PC-3 (cell line): ENCODE data around the gene SHTN1. TPM values are rescaled to one million over a fixed set of nuclear protein-coding genes. Genes with fewer than 3 reads are reported as not detected.

Source experiments
- ATAC-seq: fragments of 200-7000 bp; cut with Tn5 transposase; 2 replicates; pipeline ENCODE4 v1.9.1; 2020; ENCODE audit warnings: mild to moderate bottlenecking, moderate library complexity
- BruUV-seq: library from RNA; stranded (reverse); fragments of 400-500 nt; replicated peaks from 2 replicates; lab custom pipeline; 2021; lab: Mats Ljungman, UMichigan
- CTCF ChIA-PET: fragments of 300-600 bp; sonication (Branson Sonifier 250); formaldehyde crosslinking; loops from one replicate; lab custom pipeline; 2022; ENCODE audit warnings: antibody characterized with exemption; lab: Charles Lee
- POLR2A ChIA-PET: fragments of 300-600 bp; sonication (Branson Sonifier 250); formaldehyde crosslinking; loops from one replicate; lab custom pipeline; 2022; ENCODE audit warnings: antibody characterized with exemption; ENCODE audit not compliant: unreplicated experiment; lab: Charles Lee
- DNase-seq: peaks from one replicate; pipeline ENCODE4 v3.0.0-alpha.2; 2015
- H2AFZ ChIP-seq: fragments of 300-600 bp; sonication (generic); 2 replicates; pipeline ENCODE4 v1.6.0; 2016; ENCODE audit warnings: antibody characterized with exemption, low read length
- H3F3A ChIP-seq: fragments of 300-600 bp; sonication (generic); one replicate; pipeline ENCODE4 v1.6.0; 2017; ENCODE audit warnings: antibody characterized with exemption, low read length, control low read depth, mild to moderate bottlenecking; ENCODE audit not compliant: unreplicated experiment
- H3K27ac ChIP-seq: fragments of 300-600 bp; sonication (generic); 2 replicates; pipeline ENCODE4 v1.5.1; 2016; ENCODE audit warnings: mild to moderate bottlenecking, low read length
- H3K27me3 ChIP-seq: fragments of 300-600 bp; sonication (generic); 2 replicates; pipeline ENCODE4 v1.6.1; 2016; ENCODE audit warnings: low read length, mixed read lengths
- H3K36me3 ChIP-seq: fragments of 300-600 bp; sonication (generic); 2 replicates; pipeline ENCODE4 v1.6.1; 2016; ENCODE audit warnings: low read depth, mixed run types, low read length, mixed read lengths
- H3K4me1 ChIP-seq: fragments of 300-600 bp; sonication (generic); 2 replicates; pipeline ENCODE4 v1.5.1; 2016; ENCODE audit warnings: low read length; ENCODE audit not compliant: insufficient read depth
- H3K4me2 ChIP-seq: fragments of 300-600 bp; sonication (generic); 2 replicates; pipeline ENCODE4 v1.6.0; 2016; ENCODE audit warnings: low read length
- H3K4me3 ChIP-seq: fragments of 300-600 bp; sonication (generic); 2 replicates; pipeline ENCODE4 v1.5.1; 2016; ENCODE audit warnings: mild to moderate bottlenecking, low read length, mixed read lengths
- H3K79me2 ChIP-seq: fragments of 300-600 bp; sonication (generic); 2 replicates; pipeline ENCODE4 v1.6.1; 2017; ENCODE audit warnings: low read length, mixed read lengths
- H3K9ac ChIP-seq: fragments of 300-600 bp; sonication (generic); 2 replicates; pipeline ENCODE4 v1.6.0; 2016; ENCODE audit warnings: mild to moderate bottlenecking, low read length
- H3K9me2 ChIP-seq: fragments of 300-600 bp; sonication (generic); replicated peaks from 2 replicates; pipeline ENCODE4 v1.6.1; 2016; ENCODE audit warnings: mixed run types, low read length, mixed read lengths
- H3K9me3 ChIP-seq: fragments of 300-600 bp; sonication (generic); 2 replicates; pipeline ENCODE4 v1.6.1; 2016; ENCODE audit warnings: low read length, mixed read lengths
- H4K20me1 ChIP-seq: fragments of 300-600 bp; sonication (generic); 2 replicates; pipeline ENCODE4 v1.6.1; 2016; ENCODE audit warnings: low read length, mixed read lengths
- CTCF ChIP-seq: fragments of 300-600 bp; sonication (generic); conservative IDR thresholded peaks from 2 replicates; pipeline ENCODE4 v1.5.1; 2017; ENCODE audit warnings: antibody characterized with exemption, low read depth, mild to moderate bottlenecking, low read length
- EZH2 ChIP-seq: fragments of 300-600 bp; sonication (generic); IDR thresholded peaks from one replicate; pipeline ENCODE4 v1.6.1; 2017; ENCODE audit warnings: antibody characterized with exemption, mild to moderate bottlenecking, low read length; ENCODE audit not compliant: unreplicated experiment
- EZH2phosphoT487 ChIP-seq: fragments of 300-600 bp; sonication (generic); IDR thresholded peaks from 2 replicates; pipeline ENCODE4 v1.6.1; 2018; ENCODE audit warnings: mild to moderate bottlenecking, antibody characterized with exemption, low read length, borderline replicate concordance
- intact Hi-C: fragments of 100-400 bp; cut with micrococcal nuclease; formaldehyde crosslinking; loops from 2 replicates; pipeline ENCODE4 v1.9.0; 2023
- total RNA-seq: library from RNA; depleted of rRNA; stranded (reverse); fragments of >200 nt; gene quantifications from 2 replicates; pipeline ENCODE4 v1.2.3, GENCODE V29; 2014

Gene SHTN1
- total RNA-seq, 1 experiment from 2014 or later, result 13.0 TPM

- ChIA-PET CTCF (no interaction called here), POLR2A (no interaction called here)
- Histone ChIP-seq H3K79me2 (no peaks in the 10 kb centered on the region), H2AFZ (no peak overlapping the region), H3K4me1 (no peaks in the 10 kb centered on the region), H3F3A (no peaks in the 10 kb centered on the region), H4K20me1 (no peaks in the 10 kb centered on the region), H3K9me3 (no peaks in the 10 kb centered on the region), H3K9ac (no peak overlapping the region), H3K4me2 (no peak overlapping the region), H3K27me3 (no peaks in the 10 kb centered on the region), H3K36me3 (peaks cover 9% of the 10 kb centered on the region; the same call in 1 of the 2 replicates), H3K9me2 (no peaks in the 10 kb centered on the region), H3K4me3 (no peak overlapping the region), H3K27ac (no peak overlapping the region)
- ATAC-seq (no peak), DNase-seq (no peak)
- intact Hi-C loops, result no loop called here
- TF ChIP-seq CTCF (no peak), EZH2 (no peak), EZH2phosphoT487 (no peak)
- no TSS peak for BruUV-seq
Measured at GRCh38 chr10:116905845-116906210, 99.2 kb downstream of the SHTN1 start.

- Histone ChIP-seq H3K9me3 (no peaks in the 10 kb centered on the region), H3K4me1 (no peaks in the 10 kb centered on the region), H3K27me3 (no peaks in the 10 kb centered on the region), H2AFZ (no peak overlapping the region), H4K20me1 (no peaks in the 10 kb centered on the region), H3F3A (no peaks in the 10 kb centered on the region), H3K4me2 (no peak overlapping the region), H3K9ac (no peak overlapping the region), H3K79me2 (no peaks in the 10 kb centered on the region), H3K36me3 (peaks cover 12% of the 10 kb centered on the region; the same call in 1 of the 2 replicates), H3K9me2 (no peaks in the 10 kb centered on the region), H3K4me3 (no peak overlapping the region), H3K27ac (no peak overlapping the region)
- intact Hi-C loops, result loop anchor here (10.0 kb wide), 1 partner anchor 175 kb away; no protein-coding TSS in a partner anchor
- no peak for ATAC-seq
- no peak for DNase-seq
- no peak for TF ChIP-seq EZH2
- TF ChIP-seq EZH2phosphoT487, result no peak
- TF ChIP-seq CTCF, result no peak
- CTCF ChIA-PET, result no interaction called here
- BruUV-seq, result no TSS peak
- POLR2A ChIA-PET, result no interaction called here
Measured at GRCh38 chr10:116899626-116900025, 105.4 kb downstream of the SHTN1 start.

GRCh38 chr10:116893686-116894037 lies 111.3 kb downstream of the SHTN1 start:
- Histone ChIP-seq H3K79me2 (no peaks in the 10 kb centered on the region), H3F3A (no peaks in the 10 kb centered on the region), H3K27ac (no peak overlapping the region), H3K4me1 (peaks cover 53% of the 10 kb centered on the region), H3K36me3 (0 out of 2 replicates have a peak, but pooled peaks cover 2% of the 10 kb centered on the region), H3K27me3 (no peaks in the 10 kb centered on the region), H3K4me3 (no peak overlapping the region), H3K9me3 (no peaks in the 10 kb centered on the region), H3K4me2 (peak overlapping the region; percentile 47; the same call in 1 of the 2 replicates), H4K20me1 (no peaks in the 10 kb centered on the region), H2AFZ (no peak overlapping the region), H3K9me2 (no peaks in the 10 kb centered on the region), H3K9ac (no peak overlapping the region)
- intact Hi-C loops, result loop anchor here (10.0 kb wide), 1 partner anchor 181 kb away; no protein-coding TSS in a partner anchor
- no peak for ATAC-seq
- CTCF ChIA-PET, result no interaction called here
- POLR2A ChIA-PET, result no interaction called here
- DNase-seq, result no peak
- BruUV-seq, result no TSS peak
- TF ChIP-seq EZH2, result no peak
- no peak for TF ChIP-seq EZH2phosphoT487
- TF ChIP-seq CTCF, result no peak
